Measurements from ENCODE around the gene SP9. TPM values are rescaled to one million over a fixed set of nuclear protein-coding genes. Genes with fewer than 3 reads are reported as not detected.

Gene SP9
- polyA plus RNA-seq, 1 donor (not counting 4 experiments of a cell fraction or from before 2014, with no cell fraction given), result not detected

GRCh38 chr2:174342686-174343342 lies 8.1 kb downstream of the SP9 start:
- H4K20me1 ChIP-seq (ENCODE audit: control insufficient read depth, extremely low read depth, insufficient read depth, low read length), result peaks cover 4% of the 10 kb centered on the region
- peaks cover 23% of the 10 kb centered on the region for H3K4me1 ChIP-seq (ENCODE audit: control insufficient read depth, extremely low read depth, insufficient read depth, low read length)
- no peaks in the 10 kb centered on the region for H3K9me3 ChIP-seq (ENCODE audit: control insufficient read depth, low read depth, low read length)
- peak overlapping the region in 2 of 3 experiments; percentile 8 to 49 for H3K4me3 ChIP-seq (ENCODE audit: control insufficient read depth in 2 of 3, extremely low read depth in 1 of 3, insufficient read depth in 2 of 3, low read depth in 1 of 3, low read length in 3 of 3)
- dilution Hi-C loops (cut with MboI; ENCODE audit: extremely low pct_ligation_motif_present, low sequenced_read_pairs), result no loop called here
- peak overlapping the region; percentile 87 for H3K4me2 ChIP-seq (ENCODE audit: control insufficient read depth, extremely low read depth, insufficient read depth, low read depth, low read length)
- H3K36me3 ChIP-seq (ENCODE audit: control insufficient read depth in 2 of 2, extremely low read depth in 1 of 2, insufficient read depth in 2 of 2, low read length in 2 of 2), result no peaks in the 10 kb centered on the region
- DNase-seq (ENCODE audit: low read depth, low spot score) (no peak), FAIRE-seq (no peak)
- peaks cover 66% of the 10 kb centered on the region for H3K27me3 ChIP-seq (ENCODE audit: control insufficient read depth, extremely low read depth, insufficient read depth, low read length)
- TF ChIP-seq CTCF (optimal IDR thresholded peaks at IDR 0.05 in 1 of 3, IDR thresholded peaks at IDR 0.05 in 1 of 3, conservative IDR thresholded peaks at IDR 0.05 in 1 of 3; ENCODE audit: extremely low read depth in 1 of 3, insufficient read depth in 2 of 3, low read length in 3 of 3) (no peak), EZH2 (IDR thresholded peaks at IDR 0.05; ENCODE audit: low read length) (peak; percentile 66)
- H3K79me2 ChIP-seq (ENCODE audit: control insufficient read depth, insufficient read depth, low read length), result no peaks in the 10 kb centered on the region
- no peak overlapping the region for H3K9ac ChIP-seq (ENCODE audit: control insufficient read depth, extremely low read depth, insufficient read depth, low read length)
- no peak overlapping the region for H3K27ac ChIP-seq (ENCODE audit: control insufficient read depth, insufficient read depth, low read length)
- no peaks in the 10 kb centered on the region for H3K9me1 ChIP-seq (ENCODE audit: control insufficient read depth, extremely low read depth, insufficient read depth, low read length)
- no peak overlapping the region for H2AFZ ChIP-seq (ENCODE audit: control insufficient read depth, low read length)

DNA sequence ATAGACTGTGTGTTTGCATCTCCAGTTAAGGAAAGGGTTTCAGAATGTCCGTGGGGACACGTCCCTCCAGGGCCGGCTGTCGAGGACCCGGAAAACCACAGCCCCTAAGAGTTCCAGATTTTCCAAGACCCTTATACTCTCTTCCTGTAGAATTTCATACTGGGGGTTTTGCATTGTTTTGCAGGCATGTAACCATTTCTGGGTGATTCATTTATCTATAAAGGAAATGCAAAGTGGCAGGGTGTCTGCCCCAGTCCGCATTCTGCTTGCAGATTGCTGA lies 8.5 kb downstream of the SP9 start:
- H3K4me1 ChIP-seq (ENCODE audit: control insufficient read depth, extremely low read depth, insufficient read depth, low read length), result peaks cover 23% of the 10 kb centered on the region
- H3K79me2 ChIP-seq (ENCODE audit: control insufficient read depth, insufficient read depth, low read length), result no peaks in the 10 kb centered on the region
- DNase-seq (ENCODE audit: low read depth, low spot score) (no peak), FAIRE-seq (no peak)
- H3K27me3 ChIP-seq (ENCODE audit: control insufficient read depth, extremely low read depth, insufficient read depth, low read length), result peaks cover 61% of the 10 kb centered on the region
- peaks cover 4% of the 10 kb centered on the region for H4K20me1 ChIP-seq (ENCODE audit: control insufficient read depth, extremely low read depth, insufficient read depth, low read length)
- H3K36me3 ChIP-seq (ENCODE audit: control insufficient read depth in 2 of 2, extremely low read depth in 1 of 2, insufficient read depth in 2 of 2, low read length in 2 of 2), result no peaks in the 10 kb centered on the region
- H2AFZ ChIP-seq (ENCODE audit: control insufficient read depth, low read length), result no peak overlapping the region
- no peaks in the 10 kb centered on the region for H3K9me1 ChIP-seq (ENCODE audit: control insufficient read depth, extremely low read depth, insufficient read depth, low read length)
- peak overlapping the region; percentile 87 for H3K4me2 ChIP-seq (ENCODE audit: control insufficient read depth, extremely low read depth, insufficient read depth, low read depth, low read length)
- no peak overlapping the region for H3K27ac ChIP-seq (ENCODE audit: control insufficient read depth, insufficient read depth, low read length)
- no peak overlapping the region for H3K4me3 ChIP-seq (ENCODE audit: control insufficient read depth in 2 of 3, extremely low read depth in 1 of 3, insufficient read depth in 2 of 3, low read depth in 1 of 3, low read length in 3 of 3)
- TF ChIP-seq CTCF (optimal IDR thresholded peaks at IDR 0.05 in 1 of 3, IDR thresholded peaks at IDR 0.05 in 1 of 3, conservative IDR thresholded peaks at IDR 0.05 in 1 of 3; ENCODE audit: extremely low read depth in 1 of 3, insufficient read depth in 2 of 3, low read length in 3 of 3), result no peak
- TF ChIP-seq EZH2 (IDR thresholded peaks at IDR 0.05; ENCODE audit: low read length), result no peak
- no peak overlapping the region for H3K9ac ChIP-seq (ENCODE audit: control insufficient read depth, extremely low read depth, insufficient read depth, low read length)
- dilution Hi-C loops (cut with MboI; ENCODE audit: extremely low pct_ligation_motif_present, low sequenced_read_pairs), result no loop called here
- no peaks in the 10 kb centered on the region for H3K9me3 ChIP-seq (ENCODE audit: control insufficient read depth, low read depth, low read length)
